Skin of body (tissue), 2 donors: Measurements from ENCODE around the gene TMEM229A. TPM values are rescaled to one million over a fixed set of nuclear protein-coding genes. Genes with fewer than 3 reads are reported as not detected.
"Not testable (repeated sequence)": the region's sequence is repeated elsewhere in the genome, so short reads cannot be mapped to it uniquely, and the experiment has no call there.

Experiments
- DNase-seq: peaks from one replicate; lab custom pipeline; 2025; lab: John Stamatoyannopoulos, UW
- total RNA-seq: library from RNA; depleted of rRNA; stranded (reverse); fragments of >200 nt; gene quantifications from one replicate; pipeline ENCODE4 v1.2.3, GENCODE V29; 2014

The TMEM229A gene
- total RNA-seq = not detected

- no peak for DNase-seq
Measured at GRCh38 chr7:124032369-124033094, at the start of gene TMEM229A. Gene TMEM229A (minus strand): TSS chr7:124033067. CDS start chr7:124033003, 64 bp downstream.

GRCh38 chr7:124082234-124082633 is 49.4 kb upstream of the TMEM229A start:
- not testable (repeated sequence) for DNase-seq

GRCh38 chr7:124077546-124077945 is 44.7 kb upstream of the TMEM229A start:
- DNase-seq = no peak

- DNase-seq = no peak
Measured at GRCh38 chr7:124076841-124077240, 44.0 kb upstream of the TMEM229A start.

DNA sequence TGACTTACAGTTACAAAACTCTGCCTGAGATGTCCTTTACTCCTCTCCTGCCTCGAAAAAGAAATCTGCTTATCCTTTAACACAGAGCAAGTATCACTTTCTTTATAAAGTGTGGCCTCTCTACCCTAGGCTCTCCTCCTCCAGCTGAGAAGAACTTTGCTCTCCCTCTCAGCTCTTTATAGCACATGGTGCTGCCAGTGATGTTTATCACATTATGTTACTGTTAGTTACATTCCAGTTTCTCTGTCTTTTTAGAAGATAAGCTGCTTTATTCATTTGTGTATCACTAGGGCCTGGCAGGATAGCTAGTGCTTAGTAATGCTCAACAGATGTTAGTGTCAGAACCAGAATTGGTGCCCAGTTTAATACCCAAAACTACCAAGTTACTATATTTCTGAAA is 41.1 kb upstream of the TMEM229A start:
- no peak for DNase-seq

DNA sequence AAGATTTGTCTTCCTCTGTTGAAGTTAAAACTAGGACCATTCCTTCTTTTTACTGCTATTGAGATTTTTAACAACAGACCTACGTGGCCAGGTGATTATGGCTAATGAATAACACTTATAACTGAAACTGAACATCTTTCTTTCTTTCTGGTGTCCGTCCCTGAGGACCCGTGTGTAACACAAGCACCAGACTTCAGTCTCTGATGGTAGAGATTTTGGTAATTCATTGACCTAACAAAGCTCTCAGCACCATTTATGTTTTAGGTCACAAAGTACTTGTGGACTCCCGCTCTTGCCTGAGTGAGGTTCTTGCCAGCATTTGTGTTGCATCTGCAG is 40.4 kb upstream of the TMEM229A start:
- DNase-seq = no peak

GRCh38 chr7:124072603-124073309 is 39.9 kb upstream of the TMEM229A start:
- no peak for DNase-seq

- DNase-seq = no peak
Measured at GRCh38 chr7:124071843-124072242, 39.0 kb upstream of the TMEM229A start.

- no peak for DNase-seq
Measured at GRCh38 chr7:124062171-124062570, 29.3 kb upstream of the TMEM229A start.

GRCh38 chr7:124060528-124060927 is 27.7 kb upstream of the TMEM229A start:
- DNase-seq = no peak

- no peak for DNase-seq
Measured at GRCh38 chr7:124059375-124059774, 26.5 kb upstream of the TMEM229A start.

GRCh38 chr7:124058515-124058914 is 25.6 kb upstream of the TMEM229A start:
- no peak for DNase-seq

- DNase-seq = no peak
Measured at GRCh38 chr7:124057872-124058271, 25.0 kb upstream of the TMEM229A start.

- DNase-seq = no peak
Measured at GRCh38 chr7:124056234-124056633, 23.4 kb upstream of the TMEM229A start.

DNA sequence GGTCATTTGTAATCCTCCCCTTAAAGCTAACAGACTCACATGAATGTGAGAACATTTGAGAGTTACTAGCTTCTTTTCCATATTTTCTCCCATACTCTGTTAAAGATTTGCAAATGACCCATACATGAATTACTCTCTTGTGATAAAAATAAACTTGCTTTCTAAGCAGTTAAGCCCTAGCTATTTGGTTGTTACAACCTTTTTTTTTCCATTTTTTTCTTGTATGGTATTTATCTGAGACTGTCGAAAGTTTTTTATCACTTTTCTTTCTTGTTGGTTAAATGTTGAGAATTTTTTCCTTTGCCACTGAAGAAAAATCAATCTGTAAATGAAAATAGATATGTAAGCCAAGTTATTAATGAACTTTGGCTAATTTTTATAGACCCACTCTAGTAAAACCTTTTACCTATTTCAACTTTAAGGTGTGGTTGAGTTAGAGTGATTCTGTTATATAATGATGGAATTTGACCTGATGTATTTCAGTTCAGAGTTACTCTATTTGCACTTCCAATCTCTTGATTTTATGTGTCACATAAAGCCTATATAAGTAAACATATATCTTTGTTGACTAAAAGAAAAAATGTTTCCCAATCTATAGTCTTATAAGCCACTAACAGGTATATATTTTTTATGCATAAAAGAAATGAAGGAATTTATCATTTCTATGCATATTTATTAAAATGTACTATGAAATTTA is 19.0 kb upstream of the TMEM229A start:
- no peak for DNase-seq

DNA sequence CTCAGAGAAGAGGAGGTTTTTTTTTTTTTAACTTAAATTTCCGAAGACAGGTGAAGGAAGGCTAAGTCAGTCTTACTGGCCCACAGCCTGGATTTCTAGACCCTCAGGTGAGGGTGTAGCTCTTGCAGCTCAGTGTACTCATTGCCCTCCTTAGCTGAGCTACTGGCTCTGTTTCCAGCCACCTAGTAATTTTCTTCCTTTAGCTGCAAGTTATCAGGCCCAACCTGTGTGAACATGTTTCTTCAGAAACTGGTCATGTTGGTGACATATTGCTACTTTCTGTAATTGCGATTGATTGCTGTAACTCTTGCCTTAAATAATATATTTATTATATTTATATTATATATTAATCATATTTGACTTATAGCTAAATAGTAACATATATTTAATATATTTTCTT is 10.0 kb upstream of the TMEM229A start:
- DNase-seq = no peak

DNA sequence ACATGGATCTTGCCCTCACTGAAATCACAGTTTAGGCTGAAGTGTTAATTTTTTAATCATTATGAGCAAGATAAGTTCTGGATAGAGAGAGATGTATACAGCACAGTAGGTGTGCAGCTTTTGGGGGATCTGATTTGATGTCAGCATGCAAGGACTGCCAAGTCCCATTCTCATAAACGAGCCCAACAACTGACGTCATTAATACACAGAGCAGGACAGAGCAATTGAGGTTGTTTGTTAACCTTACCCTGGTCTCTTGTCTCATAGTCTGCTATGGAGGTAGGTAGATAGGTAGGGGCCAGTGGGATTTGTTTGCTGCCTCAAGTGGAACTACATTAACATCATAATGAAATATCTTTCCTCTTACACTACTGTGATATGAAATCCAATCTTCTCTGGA is 8.6 kb upstream of the TMEM229A start:
- DNase-seq = no peak

DNA sequence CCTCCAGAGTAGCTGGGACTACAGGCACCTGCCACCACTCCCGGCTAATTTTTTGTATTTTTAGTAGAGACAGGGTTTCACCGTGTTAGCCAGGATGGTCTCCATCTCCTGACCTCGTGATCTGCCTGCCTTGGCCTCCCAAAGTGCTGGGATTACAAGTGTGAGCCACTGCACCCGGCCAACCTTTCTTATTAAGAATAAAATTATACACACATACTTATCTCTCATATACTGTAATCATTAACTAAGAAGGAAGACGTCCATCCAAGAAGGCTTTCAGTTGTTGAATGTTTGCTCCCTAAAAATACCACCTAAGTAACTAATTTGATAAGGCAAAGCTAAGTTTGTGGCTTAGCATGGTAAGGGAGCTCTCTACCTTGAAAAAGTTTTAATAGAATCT is 5.0 kb upstream of the TMEM229A start:
- DNase-seq = not testable (repeated sequence)

- no peak for DNase-seq
Measured at GRCh38 chr7:124035706-124036105, 2.8 kb upstream of the TMEM229A start.

DNA sequence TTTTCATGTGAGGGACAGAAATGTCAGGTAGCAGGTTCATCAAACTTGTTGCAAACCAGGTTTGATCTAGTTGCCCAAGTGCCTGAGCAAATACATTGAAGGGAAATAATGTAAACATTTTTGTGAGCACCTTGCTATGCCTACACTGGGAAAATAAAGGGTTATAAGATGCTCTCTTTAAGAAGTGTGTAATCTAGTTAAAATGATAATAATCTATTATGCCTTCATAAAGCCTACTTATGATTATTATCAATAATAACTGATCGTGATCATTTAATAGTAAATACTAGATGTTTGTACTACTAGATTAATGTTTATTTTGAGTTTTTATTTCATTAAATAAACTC is 1.9 kb upstream of the TMEM229A start:
- no peak for DNase-seq

DNA sequence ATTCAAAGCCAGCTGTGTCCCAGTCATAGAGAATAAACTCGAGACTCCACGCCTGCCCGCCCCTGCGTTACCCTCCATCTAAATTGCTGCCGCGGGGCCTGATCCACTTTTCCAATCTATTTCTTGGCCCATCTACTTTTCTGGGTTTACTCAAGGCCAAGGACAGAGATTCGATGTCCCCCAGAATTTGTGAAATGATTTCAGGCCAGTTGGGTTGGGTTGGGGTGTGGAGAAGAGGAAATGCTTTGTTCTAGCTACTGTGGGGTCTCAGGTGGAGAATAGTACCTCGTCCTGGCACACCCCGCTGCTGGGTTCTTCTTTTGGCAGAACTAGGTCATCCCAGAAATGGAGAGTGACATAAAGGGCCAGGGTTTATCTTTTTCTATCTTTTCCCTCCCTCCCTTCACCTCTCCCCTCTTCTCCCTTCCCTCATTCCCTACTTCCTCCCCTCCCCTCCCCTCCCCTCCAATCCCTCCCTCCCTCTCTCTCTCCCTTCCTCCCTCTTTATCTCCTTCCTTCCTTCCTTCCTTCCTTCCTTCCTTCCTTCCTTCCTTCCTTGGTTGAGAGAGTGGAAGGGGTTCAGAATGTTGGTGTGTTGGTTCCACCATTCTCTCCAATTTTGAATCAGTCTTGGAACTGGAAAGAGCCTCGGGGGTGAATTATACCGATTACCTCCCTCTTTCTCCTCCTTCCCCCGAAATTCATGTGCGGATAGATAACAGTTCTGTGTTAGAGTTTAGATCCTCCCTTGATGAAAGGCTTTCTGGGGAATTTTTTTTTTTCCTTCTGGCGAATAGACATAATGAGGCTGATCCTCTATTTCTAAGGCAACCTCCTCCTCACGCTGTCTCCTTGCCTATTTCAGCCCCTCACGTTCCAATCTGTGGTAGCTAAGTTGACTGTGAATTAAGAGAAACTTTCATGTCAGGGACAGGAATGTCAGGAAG is 1.2 kb upstream of the TMEM229A start:
- no peak for DNase-seq
